SK-N-SH (cell line): Measurements from ENCODE around the gene LENG8. TPM values are rescaled to one million over a fixed set of nuclear protein-coding genes. Genes with fewer than 3 reads are reported as not detected.

Experiments used
- CTCF ChIA-PET: fragments of 300-600, 350-600 bp; formaldehyde crosslinking; extraction: SDS; loops from one replicate; lab custom pipeline; 2021; lab: Yijun Ruan, JAX
- POLR2A ChIA-PET: fragments of 350-600 bp; sonication (Branson Sonifier 250); formaldehyde crosslinking; extraction: SDS; loops from one replicate; lab custom pipeline; 2020; ENCODE audit warnings: antibody characterized with exemption, inconsistent platforms; lab: Yijun Ruan, JAX
- DNase-seq: peaks from one replicate; pipeline ENCODE4 v3.0.0; 2012
- H2AFZ ChIP-seq: fragments of 200-600 bp; sonication (generic); 2 replicates; pipeline ENCODE4 v1.8.1; 2016; ENCODE audit warnings: antibody characterized with exemption, mild to moderate bottlenecking, low read depth
- H3F3A ChIP-seq: fragments of 200-600 bp; sonication (generic); replicated peaks from 2 replicates; pipeline ENCODE3; 2016; ENCODE audit warnings: antibody characterized with exemption, mild to moderate bottlenecking; ENCODE audit not compliant: insufficient read depth
- H3K27ac ChIP-seq, 2 experiments: fragments of 200-500 bp in 1 of 2; fragments of 200-600 bp in 1 of 2; sonication (Bioruptor generic) in 1 of 2; sonication (generic), shearing (Covaris generic) in 1 of 2; 2 replicates each; pipeline versions ENCODE4 v1.5.1 to v1.6.1; 2014 to 2016; ENCODE audit warnings: low read depth in 2 of 2, inconsistent platforms in 1 of 2, low read length in 1 of 2, mild to moderate bottlenecking in 1 of 2, mixed read lengths in 1 of 2
- H3K27me3 ChIP-seq: fragments of 200-600 bp; sonication (generic), shearing (Covaris generic); 2 replicates; pipeline ENCODE4 v1.6.1; 2016; ENCODE audit warnings: mixed run types; ENCODE audit not compliant: insufficient read depth
- H3K36me3 ChIP-seq, 2 experiments: fragments of 200-500 bp in 1 of 2; fragments of 200-600 bp in 1 of 2; sonication (Bioruptor generic) in 1 of 2; sonication (generic) in 1 of 2; replicated peaks in 1 of 2; 2 replicates each; pipeline versions ENCODE3 to v1.5.1; 2014 to 2016; ENCODE audit warnings: low read length in 1 of 2, mild to moderate bottlenecking in 1 of 2; ENCODE audit not compliant: insufficient read depth in 2 of 2, control insufficient read depth in 1 of 2
- H3K4me1 ChIP-seq, 2 experiments: fragments of 200-500 bp in 1 of 2; fragments of 200-600 bp in 1 of 2; sonication (Bioruptor generic) in 1 of 2; sonication (generic), shearing (Covaris generic) in 1 of 2; 2 replicates each; pipeline versions ENCODE4 v1.5.1 to v1.6.1; 2014 to 2016; ENCODE audit warnings: low read depth in 1 of 2, low read length in 1 of 2, mixed run types in 1 of 2; ENCODE audit not compliant: insufficient read depth in 2 of 2, control insufficient read depth in 1 of 2
- H3K4me2 ChIP-seq: fragments of 200-600 bp; sonication (generic), shearing (Covaris generic); 2 replicates; pipeline ENCODE4 v1.6.1; 2017; ENCODE audit warnings: mixed run types
- H3K4me3 ChIP-seq, 2 experiments: fragments of 200-500 bp in 1 of 2; fragments of 200-600 bp in 1 of 2; sonication (Bioruptor generic) in 1 of 2; sonication (generic), shearing (Covaris generic) in 1 of 2; 2 replicates each; pipeline versions ENCODE4 v1.5.1 to v1.8.1; 2014 to 2016; ENCODE audit warnings: low read depth in 2 of 2, inconsistent platforms in 1 of 2, low read length in 1 of 2, mild to moderate bottlenecking in 1 of 2, mixed read lengths in 1 of 2, moderate library complexity in 1 of 2
- H3K79me2 ChIP-seq: fragments of 200-600 bp; sonication (generic); 2 replicates; pipeline ENCODE4 v1.8.1; 2017; ENCODE audit warnings: mild to moderate bottlenecking; ENCODE audit not compliant: insufficient read depth
- H3K9ac ChIP-seq: fragments of 200-600 bp; sonication (generic); 2 replicates; pipeline ENCODE4 v1.6.1; 2017; ENCODE audit warnings: mixed run types
- H3K9me2 ChIP-seq: fragments of 200-600 bp; sonication (generic); 2 replicates; pipeline ENCODE4 v1.6.1; 2017; ENCODE audit warnings: mixed run types
- H3K9me3 ChIP-seq: fragments of 200-600 bp; sonication (generic); 2 replicates; pipeline ENCODE4 v1.6.1; 2017; ENCODE audit warnings: mixed run types, mild to moderate bottlenecking, moderate library complexity
- H4K20me1 ChIP-seq: fragments of 200-600 bp; sonication (generic); 2 replicates; pipeline ENCODE4 v1.6.1; 2017; ENCODE audit warnings: mild to moderate bottlenecking, mixed run types; ENCODE audit not compliant: insufficient read depth
- ELF1 ChIP-seq: IDR thresholded peaks from 2 replicates; pipeline ENCODE4 v1.4.0; 2012
- EP300 ChIP-seq, 2 experiments: IDR thresholded peaks; 2 replicates each; pipeline versions ENCODE4 v1.4.0 to v1.6.1; 2012; ENCODE audit warnings: borderline replicate concordance in 1 of 2, low read depth in 1 of 2, low read length in 1 of 2
- FOXJ3 ChIP-seq: sonication (generic); formaldehyde crosslinking; IDR thresholded peaks from 2 replicates; pipeline ENCODE4 v1.5.1; 2020; ENCODE audit warnings: mild to moderate bottlenecking, missing genetic modification reagents
- FOXM1 ChIP-seq: IDR thresholded peaks from 2 replicates; pipeline ENCODE4 v1.4.0; 2012; ENCODE audit warnings: low read depth, mild to moderate bottlenecking
- GATA2 ChIP-seq: sonication (generic); formaldehyde crosslinking; IDR thresholded peaks from 2 replicates; pipeline ENCODE4 v1.5.0; 2020; ENCODE audit warnings: mild to moderate bottlenecking, missing genetic modification reagents
- MEF2A ChIP-seq: IDR thresholded peaks from 2 replicates; pipeline ENCODE4 v1.4.0; 2012; ENCODE audit warnings: low read depth, borderline replicate concordance
- MXI1 ChIP-seq: IDR thresholded peaks from 2 replicates; pipeline ENCODE4 v1.6.1; 2012; ENCODE audit warnings: mild to moderate bottlenecking, low read depth, low read length, improper control_type of control experiment
- NRF1 ChIP-seq: IDR thresholded peaks from 2 replicates; pipeline ENCODE4 v1.6.1; 2012; ENCODE audit warnings: low read depth, mild to moderate bottlenecking, low read length
- POLR2AphosphoS5 ChIP-seq: IDR thresholded peaks from 2 replicates; pipeline ENCODE4 v1.6.1; 2012; ENCODE audit warnings: low read depth, low read length
- RAD21 ChIP-seq: IDR thresholded peaks from 2 replicates; pipeline ENCODE4 v1.6.1; 2012; ENCODE audit warnings: mild to moderate bottlenecking, low read length
- RFX5 ChIP-seq: IDR thresholded peaks from 2 replicates; pipeline ENCODE4 v1.6.1; 2012; ENCODE audit warnings: mild to moderate bottlenecking, improper control_type of control experiment, low read length
- TAF1 ChIP-seq: IDR thresholded peaks from 2 replicates; pipeline ENCODE4 v1.6.1; 2012; ENCODE audit warnings: low read depth, mild to moderate bottlenecking, low read length, moderate library complexity, borderline replicate concordance
- TEAD4 ChIP-seq: IDR thresholded peaks from 2 replicates; pipeline ENCODE4 v1.4.0; 2012; ENCODE audit warnings: mild to moderate bottlenecking, borderline replicate concordance; ENCODE audit not compliant: insufficient read depth
- YY1 ChIP-seq: IDR thresholded peaks from 2 replicates; pipeline ENCODE4 v1.4.0; 2012; ENCODE audit warnings: low read depth, mild to moderate bottlenecking
- WGBS: methylation state at CpG from one replicate; pipeline ENCODE4 v1.1.6; 2017; ENCODE audit warnings: low lambda C conversion rate; 5-methylcytosine and 5-hydroxymethylcytosine counted together
- polyA plus RNA-seq, 3 experiments: library from polyadenylated mRNA; depleted of rRNA; stranded (reverse); fragments of >200 nt; gene quantifications; 2 replicates each; pipeline ENCODE4 v1.2.3, GENCODE V29; 2012
- TF ChIP-seq, protein P1 (sequence below): IDR thresholded peaks from 2 replicates; pipeline ENCODE4 v1.4.0; 2012; ENCODE audit warnings: low read depth, borderline replicate concordance
- TF ChIP-seq, protein P2 (sequence below): fragments of 150-350 bp; IDR thresholded peaks from 2 replicates; pipeline ENCODE4 v1.6.1; 2016; ENCODE audit warnings: mild to moderate bottlenecking, low read depth, low read length
- TF ChIP-seq, protein P3 (sequence below): fragments of 200-600 bp; sonication (generic); IDR thresholded peaks from 2 replicates; pipeline ENCODE4 v1.6.1; 2017; ENCODE audit warnings: antibody characterized with exemption, mild to moderate bottlenecking, moderate library complexity
- TF ChIP-seq, protein P4 (sequence below): IDR thresholded peaks from 2 replicates; pipeline ENCODE4 v1.6.1; 2012; ENCODE audit warnings: mild to moderate bottlenecking, low read depth, low read length, moderate library complexity
- TF ChIP-seq, protein P5 (sequence below): fragments of 150-350 bp; IDR thresholded peaks from 2 replicates; pipeline ENCODE4 v1.6.1; 2017; ENCODE audit warnings: antibody characterized with exemption, low read length, low read depth, borderline replicate concordance
- TF ChIP-seq, protein P6 (sequence below): IDR thresholded peaks from 2 replicates; pipeline ENCODE4; 2012

LENG8 gene
- polyA plus RNA-seq, 1 of the 3 experiments (the other 2 are of a cell fraction), result 84.0 TPM

DNA sequence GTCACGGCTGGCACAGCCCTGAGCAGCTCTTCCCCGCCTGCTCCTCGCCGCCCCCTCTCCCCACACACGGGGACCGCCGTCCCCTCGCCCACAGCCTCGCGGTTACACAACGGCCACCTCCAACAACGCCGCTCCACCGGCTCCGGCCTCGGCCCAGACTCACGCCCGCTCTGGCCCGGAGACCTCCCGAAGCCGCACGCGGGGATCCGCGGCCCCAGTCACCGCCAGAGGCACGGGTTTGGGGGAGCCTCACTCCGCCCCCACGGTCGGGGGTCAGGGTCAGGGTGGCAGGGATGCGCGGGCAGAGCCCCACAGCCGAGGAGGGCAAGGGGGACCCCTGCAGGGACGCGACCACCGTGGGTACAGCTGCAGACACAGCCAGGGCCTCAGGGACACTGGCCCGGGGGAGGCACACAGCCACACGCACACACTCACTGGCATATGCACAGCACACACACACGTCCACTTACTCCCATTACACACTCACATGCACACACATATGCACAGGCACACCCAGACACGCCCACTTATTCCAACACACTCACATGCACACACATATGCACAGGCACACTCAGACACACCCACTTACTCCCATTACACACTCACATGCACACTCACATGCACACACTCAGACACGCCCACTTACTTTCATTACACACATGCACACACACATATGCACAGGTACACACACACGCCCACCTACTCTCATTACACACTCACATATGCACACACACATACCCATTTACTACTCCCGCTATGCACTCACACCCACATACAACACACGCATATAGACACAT is 32.1 kb upstream of the LENG8 start:
- CTCF ChIA-PET, result interaction anchor here (1.4 to 2.2 kb wide), 2 partner anchors 8 to 26 kb away, joined by 4 to 8 read pairs; no protein-coding TSS in a partner anchor
- Histone ChIP-seq H3K9ac (no peak overlapping the region), H3K27me3 (peaks cover 57% of the 10 kb centered on the region), H3K27ac (no peak overlapping the region), H4K20me1 (no peaks in the 10 kb centered on the region), H2AFZ (no peak overlapping the region), H3K4me1 (no peaks in the 10 kb centered on the region)
- DNase-seq, result no peak
- POLR2A ChIA-PET, result no interaction called here
- no peak for TF ChIP-seq NRF1
- TF ChIP-seq, protein P1, sequence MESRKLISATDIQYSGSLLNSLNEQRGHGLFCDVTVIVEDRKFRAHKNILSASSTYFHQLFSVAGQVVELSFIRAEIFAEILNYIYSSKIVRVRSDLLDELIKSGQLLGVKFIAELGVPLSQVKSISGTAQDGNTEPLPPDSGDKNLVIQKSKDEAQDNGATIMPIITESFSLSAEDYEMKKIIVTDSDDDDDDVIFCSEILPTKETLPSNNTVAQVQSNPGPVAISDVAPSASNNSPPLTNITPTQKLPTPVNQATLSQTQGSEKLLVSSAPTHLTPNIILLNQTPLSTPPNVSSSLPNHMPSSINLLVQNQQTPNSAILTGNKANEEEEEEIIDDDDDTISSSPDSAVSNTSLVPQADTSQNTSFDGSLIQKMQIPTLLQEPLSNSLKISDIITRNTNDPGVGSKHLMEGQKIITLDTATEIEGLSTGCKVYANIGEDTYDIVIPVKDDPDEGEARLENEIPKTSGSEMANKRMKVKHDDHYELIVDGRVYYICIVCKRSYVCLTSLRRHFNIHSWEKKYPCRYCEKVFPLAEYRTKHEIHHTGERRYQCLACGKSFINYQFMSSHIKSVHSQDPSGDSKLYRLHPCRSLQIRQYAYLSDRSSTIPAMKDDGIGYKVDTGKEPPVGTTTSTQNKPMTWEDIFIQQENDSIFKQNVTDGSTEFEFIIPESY, result no peak
- TF ChIP-seq YY1, result no peak
- TF ChIP-seq, protein P2, sequence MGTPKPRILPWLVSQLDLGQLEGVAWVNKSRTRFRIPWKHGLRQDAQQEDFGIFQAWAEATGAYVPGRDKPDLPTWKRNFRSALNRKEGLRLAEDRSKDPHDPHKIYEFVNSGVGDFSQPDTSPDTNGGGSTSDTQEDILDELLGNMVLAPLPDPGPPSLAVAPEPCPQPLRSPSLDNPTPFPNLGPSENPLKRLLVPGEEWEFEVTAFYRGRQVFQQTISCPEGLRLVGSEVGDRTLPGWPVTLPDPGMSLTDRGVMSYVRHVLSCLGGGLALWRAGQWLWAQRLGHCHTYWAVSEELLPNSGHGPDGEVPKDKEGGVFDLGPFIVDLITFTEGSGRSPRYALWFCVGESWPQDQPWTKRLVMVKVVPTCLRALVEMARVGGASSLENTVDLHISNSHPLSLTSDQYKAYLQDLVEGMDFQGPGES, result no peak
- TF ChIP-seq, protein P3, sequence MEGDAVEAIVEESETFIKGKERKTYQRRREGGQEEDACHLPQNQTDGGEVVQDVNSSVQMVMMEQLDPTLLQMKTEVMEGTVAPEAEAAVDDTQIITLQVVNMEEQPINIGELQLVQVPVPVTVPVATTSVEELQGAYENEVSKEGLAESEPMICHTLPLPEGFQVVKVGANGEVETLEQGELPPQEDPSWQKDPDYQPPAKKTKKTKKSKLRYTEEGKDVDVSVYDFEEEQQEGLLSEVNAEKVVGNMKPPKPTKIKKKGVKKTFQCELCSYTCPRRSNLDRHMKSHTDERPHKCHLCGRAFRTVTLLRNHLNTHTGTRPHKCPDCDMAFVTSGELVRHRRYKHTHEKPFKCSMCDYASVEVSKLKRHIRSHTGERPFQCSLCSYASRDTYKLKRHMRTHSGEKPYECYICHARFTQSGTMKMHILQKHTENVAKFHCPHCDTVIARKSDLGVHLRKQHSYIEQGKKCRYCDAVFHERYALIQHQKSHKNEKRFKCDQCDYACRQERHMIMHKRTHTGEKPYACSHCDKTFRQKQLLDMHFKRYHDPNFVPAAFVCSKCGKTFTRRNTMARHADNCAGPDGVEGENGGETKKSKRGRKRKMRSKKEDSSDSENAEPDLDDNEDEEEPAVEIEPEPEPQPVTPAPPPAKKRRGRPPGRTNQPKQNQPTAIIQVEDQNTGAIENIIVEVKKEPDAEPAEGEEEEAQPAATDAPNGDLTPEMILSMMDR, result no peak
- TF ChIP-seq EP300 (IDR thresholded peaks at IDR 0.05; ENCODE audit: borderline replicate concordance in 1 of 2, low read depth in 1 of 2, low read length in 1 of 2), result no peak
- TF ChIP-seq FOXM1, result no peak
- no peak for TF ChIP-seq MXI1
- no peak for TF ChIP-seq MEF2A
- no peak for TF ChIP-seq POLR2AphosphoS5
- TF ChIP-seq FOXJ3 (CRISPR knock-in tag), result no peak
- TF ChIP-seq, protein P4, sequence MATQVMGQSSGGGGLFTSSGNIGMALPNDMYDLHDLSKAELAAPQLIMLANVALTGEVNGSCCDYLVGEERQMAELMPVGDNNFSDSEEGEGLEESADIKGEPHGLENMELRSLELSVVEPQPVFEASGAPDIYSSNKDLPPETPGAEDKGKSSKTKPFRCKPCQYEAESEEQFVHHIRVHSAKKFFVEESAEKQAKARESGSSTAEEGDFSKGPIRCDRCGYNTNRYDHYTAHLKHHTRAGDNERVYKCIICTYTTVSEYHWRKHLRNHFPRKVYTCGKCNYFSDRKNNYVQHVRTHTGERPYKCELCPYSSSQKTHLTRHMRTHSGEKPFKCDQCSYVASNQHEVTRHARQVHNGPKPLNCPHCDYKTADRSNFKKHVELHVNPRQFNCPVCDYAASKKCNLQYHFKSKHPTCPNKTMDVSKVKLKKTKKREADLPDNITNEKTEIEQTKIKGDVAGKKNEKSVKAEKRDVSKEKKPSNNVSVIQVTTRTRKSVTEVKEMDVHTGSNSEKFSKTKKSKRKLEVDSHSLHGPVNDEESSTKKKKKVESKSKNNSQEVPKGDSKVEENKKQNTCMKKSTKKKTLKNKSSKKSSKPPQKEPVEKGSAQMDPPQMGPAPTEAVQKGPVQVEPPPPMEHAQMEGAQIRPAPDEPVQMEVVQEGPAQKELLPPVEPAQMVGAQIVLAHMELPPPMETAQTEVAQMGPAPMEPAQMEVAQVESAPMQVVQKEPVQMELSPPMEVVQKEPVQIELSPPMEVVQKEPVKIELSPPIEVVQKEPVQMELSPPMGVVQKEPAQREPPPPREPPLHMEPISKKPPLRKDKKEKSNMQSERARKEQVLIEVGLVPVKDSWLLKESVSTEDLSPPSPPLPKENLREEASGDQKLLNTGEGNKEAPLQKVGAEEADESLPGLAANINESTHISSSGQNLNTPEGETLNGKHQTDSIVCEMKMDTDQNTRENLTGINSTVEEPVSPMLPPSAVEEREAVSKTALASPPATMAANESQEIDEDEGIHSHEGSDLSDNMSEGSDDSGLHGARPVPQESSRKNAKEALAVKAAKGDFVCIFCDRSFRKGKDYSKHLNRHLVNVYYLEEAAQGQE, result no peak
- TF ChIP-seq TAF1, result no peak
- no peak for TF ChIP-seq GATA2 (CRISPR knock-in tag)
- TF ChIP-seq TEAD4, result no peak
- no peak for TF ChIP-seq RAD21
- no peak for TF ChIP-seq RFX5
- TF ChIP-seq ELF1, result no peak
- TF ChIP-seq, protein P5, sequence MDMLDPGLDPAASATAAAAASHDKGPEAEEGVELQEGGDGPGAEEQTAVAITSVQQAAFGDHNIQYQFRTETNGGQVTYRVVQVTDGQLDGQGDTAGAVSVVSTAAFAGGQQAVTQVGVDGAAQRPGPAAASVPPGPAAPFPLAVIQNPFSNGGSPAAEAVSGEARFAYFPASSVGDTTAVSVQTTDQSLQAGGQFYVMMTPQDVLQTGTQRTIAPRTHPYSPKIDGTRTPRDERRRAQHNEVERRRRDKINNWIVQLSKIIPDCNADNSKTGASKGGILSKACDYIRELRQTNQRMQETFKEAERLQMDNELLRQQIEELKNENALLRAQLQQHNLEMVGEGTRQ, result no peak
- TF ChIP-seq, protein P6, sequence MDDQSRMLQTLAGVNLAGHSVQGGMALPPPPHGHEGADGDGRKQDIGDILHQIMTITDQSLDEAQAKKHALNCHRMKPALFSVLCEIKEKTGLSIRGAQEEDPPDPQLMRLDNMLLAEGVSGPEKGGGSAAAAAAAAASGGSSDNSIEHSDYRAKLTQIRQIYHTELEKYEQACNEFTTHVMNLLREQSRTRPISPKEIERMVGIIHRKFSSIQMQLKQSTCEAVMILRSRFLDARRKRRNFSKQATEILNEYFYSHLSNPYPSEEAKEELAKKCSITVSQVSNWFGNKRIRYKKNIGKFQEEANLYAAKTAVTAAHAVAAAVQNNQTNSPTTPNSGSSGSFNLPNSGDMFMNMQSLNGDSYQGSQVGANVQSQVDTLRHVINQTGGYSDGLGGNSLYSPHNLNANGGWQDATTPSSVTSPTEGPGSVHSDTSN, result no peak
- TF ChIP-seq, all 33 proteins: peak for 0
- Histone ChIP-seq H3F3A (peaks cover 5% of the 10 kb centered on the region), H3K79me2 (no peaks in the 10 kb centered on the region), H3K9me3 (no peaks in the 10 kb centered on the region), H3K9me2 (no peaks in the 10 kb centered on the region), H3K36me3 (no peaks in the 10 kb centered on the region), H3K4me2 (no peak overlapping the region), H3K4me3 (no peak overlapping the region)
- 15% methylated on average over 42 of the region's 44 CpGs for WGBS
